CD4-positive, alpha-beta T cell (primary cell): ENCODE data around the gene MYL4. TPM values are rescaled to one million over a fixed set of nuclear protein-coding genes. Genes with fewer than 3 reads are reported as not detected.

Experiments used
- ATAC-seq: fragments of 200-7000 bp; cut with Tn5 transposase; one replicate; pipeline ENCODE4 v1.10.0; 2022; ENCODE audit warnings: mild to moderate bottlenecking; ENCODE audit not compliant: poor library complexity
- CTCF ChIA-PET: fragments of 350-600 bp; sonication (Branson Sonifier 250); formaldehyde crosslinking; loops from one replicate; lab custom pipeline; 2021; ENCODE audit warnings: antibody characterized with exemption, inconsistent platforms; lab: Charles Lee
- POLR2A ChIA-PET: fragments of 350-600 bp; sonication (Branson Sonifier 250); formaldehyde crosslinking; loops from one replicate; lab custom pipeline; 2021; ENCODE audit warnings: antibody characterized with exemption, inconsistent platforms; lab: Charles Lee
- DNase-seq, 14 experiments: peaks; one replicate each; pipeline ENCODE4 v3.0.0-alpha.2; 2013 to 2020; ENCODE audit warnings: mixed read lengths in 2 of 14
- H3K27ac ChIP-seq, 2 donors: one replicate each; pipeline versions ENCODE4 v1.5.1 to v1.7.0; 2013; ENCODE audit warnings: low read length in 2 of 2, low read depth in 1 of 2, mild to moderate bottlenecking in 1 of 2
- H3K27me3 ChIP-seq, 2 experiments: 1 replicate in 1 of 2; 2 replicates in 1 of 2; pipeline versions ENCODE4 v1.6.1 to v1.7.0; 2013; ENCODE audit warnings: low read length in 2 of 2, control low read depth in 1 of 2, mild to moderate bottlenecking in 1 of 2, moderate library complexity in 1 of 2; ENCODE audit not compliant: insufficient read depth in 2 of 2, control insufficient read depth in 1 of 2
- H3K36me3 ChIP-seq: one replicate; pipeline ENCODE4 v1.6.1; 2013; ENCODE audit warnings: low read length, control low read depth; ENCODE audit not compliant: insufficient read depth
- H3K4me1 ChIP-seq: one replicate; pipeline ENCODE4 v1.6.1; 2013; ENCODE audit warnings: low read length, control low read depth; ENCODE audit not compliant: insufficient read depth
- H3K4me3 ChIP-seq: one replicate; pipeline ENCODE4 v1.5.1; 2013; ENCODE audit warnings: mild to moderate bottlenecking, low read length, moderate library complexity
- H3K9me3 ChIP-seq, 2 experiments: 1 replicate in 1 of 2; 2 replicates in 1 of 2; pipeline versions ENCODE4 v1.6.1 to v1.7.0; 2013; ENCODE audit warnings: low read length in 2 of 2, mild to moderate bottlenecking in 2 of 2, control low read depth in 1 of 2, moderate library complexity in 1 of 2; ENCODE audit not compliant: control insufficient read depth in 1 of 2, insufficient read depth in 1 of 2
- H3K27ac Mint-ChIP-seq: one replicate; pipeline ENCODE4 v1.8.0; 2020; ENCODE audit warnings: mixed read lengths
- H3K27me3 Mint-ChIP-seq: one replicate; pipeline ENCODE4 v1.8.0; 2021; ENCODE audit warnings: mixed read lengths
- H3K36me3 Mint-ChIP-seq: one replicate; pipeline ENCODE4 v1.8.0; 2021; ENCODE audit warnings: low read depth, mixed read lengths
- H3K4me1 Mint-ChIP-seq: one replicate; pipeline ENCODE4 v1.8.0; 2021; ENCODE audit warnings: low read depth, mixed read lengths
- H3K4me3 Mint-ChIP-seq: one replicate; pipeline ENCODE4 v1.8.0; 2020; ENCODE audit warnings: mild to moderate bottlenecking, mixed read lengths
- H3K9me3 Mint-ChIP-seq: one replicate; pipeline ENCODE4 v1.8.0; 2020; ENCODE audit warnings: mixed read lengths
- CTCF ChIP-seq: fragments of 200-600 bp; IDR thresholded peaks from one replicate; pipeline ENCODE4 v1.8.0; 2022; ENCODE audit warnings: antibody characterized with exemption, mild to moderate bottlenecking
- intact Hi-C, 2 experiments: fragments of 100-400 bp; cut with DNase I in 1 of 2; cut with micrococcal nuclease in 1 of 2; formaldehyde crosslinking; loops; one replicate each; pipeline versions ENCODE4 v1.15.1 to v1.9.0; 2023 to 2025; cut with DNase I, micrococcal nuclease
- total RNA-seq, 174 experiments: library from RNA in 2 of 174; stranded (reverse) in 2 of 174; gene quantifications; one replicate each; pipeline ENCODE4 v1.2.3 and lab custom pipeline; 2021 to 2026

Gene MYL4
- total RNA-seq, 2 experiments from 2014 or later, result not detected

- H3K27me3 Mint-ChIP-seq, result peaks cover 44% of the 10 kb centered on the region
- no peak overlapping the region for H3K27ac Mint-ChIP-seq
- Histone ChIP-seq H3K9me3 (no peaks in the 10 kb centered on the region), H3K27me3 (peaks cover 17 to 19% of the 10 kb centered on the region in 2 experiments), H3K4me3 (no peak overlapping the region), H3K27ac (no peak overlapping the region), H3K4me1 (no peaks in the 10 kb centered on the region), H3K36me3 (no peaks in the 10 kb centered on the region)
- no peak for DNase-seq
- intact Hi-C loops, result no loop called here
- ATAC-seq, result no peak
- no peaks in the 10 kb centered on the region for H3K4me1 Mint-ChIP-seq
- POLR2A ChIA-PET, result no interaction called here
- TF ChIP-seq CTCF, result no peak
- CTCF ChIA-PET, result no interaction called here
- H3K4me3 Mint-ChIP-seq, result no peak overlapping the region
- no peaks in the 10 kb centered on the region for H3K9me3 Mint-ChIP-seq
- no peaks in the 10 kb centered on the region for H3K36me3 Mint-ChIP-seq
Observed at GRCh38 chr17:47262586-47262985, 53.4 kb downstream of the MYL4 start.

DNA sequence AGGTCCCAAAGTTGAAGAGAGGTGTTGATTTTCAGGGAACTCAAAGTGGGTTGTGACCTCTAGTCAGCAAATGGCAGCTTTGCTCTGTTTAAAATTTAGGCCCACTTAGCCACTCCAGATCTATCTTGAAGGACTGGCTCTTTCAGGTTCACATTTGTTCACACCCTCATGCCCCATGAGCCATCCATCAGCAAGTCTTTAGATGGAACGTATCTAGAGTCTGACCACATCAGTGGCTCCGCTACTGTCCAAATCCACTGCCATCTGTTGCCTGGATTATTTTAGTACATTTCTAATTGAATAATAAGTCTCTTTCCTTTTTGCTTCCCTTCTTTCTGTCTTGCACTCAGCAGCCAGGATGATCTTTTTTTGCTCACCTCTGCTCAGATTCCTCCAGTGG lies 55.0 kb downstream of the MYL4 start:
- Mint-ChIP-seq H3K4me3 (no peak overlapping the region), H3K27me3 (peaks cover 28% of the 10 kb centered on the region), H3K9me3 (no peaks in the 10 kb centered on the region), H3K27ac (no peak overlapping the region), H3K36me3 (no peaks in the 10 kb centered on the region), H3K4me1 (no peaks in the 10 kb centered on the region)
- Histone ChIP-seq H3K36me3 (no peaks in the 10 kb centered on the region), H3K9me3 (no peaks in the 10 kb centered on the region), H3K4me1 (no peaks in the 10 kb centered on the region), H3K27me3 (peaks cover 3 to 10% of the 10 kb centered on the region in 2 experiments), H3K4me3 (no peak overlapping the region), H3K27ac (no peak overlapping the region)
- ATAC-seq (no peak), DNase-seq (no peak)
- intact Hi-C loops, result no loop called here
- CTCF ChIA-PET, result no interaction called here
- POLR2A ChIA-PET, result no interaction called here
- TF ChIP-seq CTCF, result no peak

DNA sequence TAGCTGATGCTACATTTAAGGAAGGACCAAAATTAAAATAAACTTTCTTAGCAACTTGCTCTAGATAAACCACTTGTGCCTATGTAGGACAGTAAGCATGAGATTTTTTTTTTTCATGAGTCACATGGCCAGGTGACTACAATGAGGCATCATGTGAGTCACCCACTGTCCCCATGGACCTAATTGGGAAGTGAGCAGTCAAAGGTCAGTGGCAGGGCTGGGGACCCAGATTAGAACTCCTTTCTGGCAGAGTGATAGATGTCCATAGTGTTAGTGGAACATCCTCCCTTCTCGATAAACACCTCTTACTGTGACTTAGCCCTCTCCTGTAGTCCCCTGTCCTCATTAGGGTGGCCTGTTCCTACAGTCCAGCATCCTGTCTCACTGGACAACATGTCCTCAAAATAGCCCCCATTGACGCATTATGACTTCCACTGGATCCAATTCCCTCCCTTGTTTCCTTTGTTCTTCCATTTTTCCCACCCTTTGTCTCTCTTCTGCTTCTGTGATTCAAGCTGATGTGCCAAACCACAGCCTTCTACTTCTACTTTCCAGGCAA lies 56.9 kb downstream of the MYL4 start:
- Mint-ChIP-seq H3K27ac (no peak overlapping the region), H3K9me3 (peaks cover 4% of the 10 kb centered on the region), H3K4me1 (no peaks in the 10 kb centered on the region), H3K27me3 (peaks cover 21% of the 10 kb centered on the region), H3K4me3 (no peak overlapping the region), H3K36me3 (no peaks in the 10 kb centered on the region)
- no peak for ATAC-seq
- CTCF ChIA-PET, result no interaction called here
- H3K4me1 ChIP-seq, result no peaks in the 10 kb centered on the region
- intact Hi-C loops, result no loop called here
- H3K9me3 ChIP-seq, result no peaks in the 10 kb centered on the region
- H3K27ac ChIP-seq, result no peak overlapping the region
- H3K4me3 ChIP-seq, result no peak overlapping the region
- peaks cover 0 to 6% of the 10 kb centered on the region in 2 experiments for H3K27me3 ChIP-seq
- no peaks in the 10 kb centered on the region for H3K36me3 ChIP-seq
- peak in 2 of 14 experiments; percentile 25 to 49 for DNase-seq
- TF ChIP-seq CTCF, result no peak
- POLR2A ChIA-PET, result no interaction called here
